IMR-90 (cell line): ENCODE measurements around the gene VDAC2.

Experiments used
- BHLHE40 ChIP-seq: fragments of 150-350 bp; IDR thresholded peaks from 2 replicates; pipeline ENCODE4 v1.6.1; 2016; ENCODE audit warnings: mild to moderate bottlenecking, low read depth, low read length
- CEBPB ChIP-seq: IDR thresholded peaks from 2 replicates; pipeline ENCODE4 v1.6.1; 2012; ENCODE audit warnings: low read depth, low read length, improper control_type of control experiment
- CHD1 ChIP-seq: IDR thresholded peaks from 2 replicates; pipeline ENCODE4 v1.6.1; 2012; ENCODE audit warnings: low read depth, low read length, improper control_type of control experiment
- CTCF ChIP-seq: conservative IDR thresholded peaks from 2 replicates; pipeline ENCODE4 v1.5.1; 2012; ENCODE audit warnings: mild to moderate bottlenecking, low read depth, low read length, improper control_type of control experiment
- ELK1 ChIP-seq: fragments of 150-350 bp; IDR thresholded peaks from 2 replicates; pipeline ENCODE4 v1.6.1; 2016; ENCODE audit warnings: low read depth, mild to moderate bottlenecking, low read length, moderate library complexity, borderline replicate concordance
- FOS ChIP-seq: fragments of 150-350 bp; IDR thresholded peaks from 2 replicates; pipeline ENCODE4 v1.6.1; 2016; ENCODE audit warnings: low read depth, low read length
- MAZ ChIP-seq: IDR thresholded peaks from 2 replicates; pipeline ENCODE4 v1.6.1; 2012; ENCODE audit warnings: low read depth, mild to moderate bottlenecking, low read length, improper control_type of control experiment, moderate library complexity, borderline replicate concordance
- NFE2L2 ChIP-seq: fragments of 150-350 bp; IDR thresholded peaks from 2 replicates; pipeline ENCODE4 v1.6.1; 2016; ENCODE audit warnings: low read depth, mild to moderate bottlenecking, low read length
- POLR2A ChIP-seq: IDR thresholded peaks from 2 replicates; pipeline ENCODE4 v1.6.1; 2012; ENCODE audit warnings: mild to moderate bottlenecking, low read depth, low read length
- RAD21 ChIP-seq: IDR thresholded peaks from 2 replicates; pipeline ENCODE4 v1.6.1; 2012; ENCODE audit warnings: low read length, improper control_type of control experiment
- RCOR1 ChIP-seq: IDR thresholded peaks from 2 replicates; pipeline ENCODE4 v1.6.1; 2012; ENCODE audit warnings: mild to moderate bottlenecking, low read length, improper control_type of control experiment; ENCODE audit not compliant: insufficient replicate concordance
- RFX5 ChIP-seq: IDR thresholded peaks from 2 replicates; pipeline ENCODE4 v1.8.0; 2012; ENCODE audit warnings: low read depth, mild to moderate bottlenecking, low read length, moderate library complexity
- SMC3 ChIP-seq: fragments of 150-350 bp; IDR thresholded peaks from 2 replicates; pipeline ENCODE4 v1.6.1; 2016; ENCODE audit warnings: low read depth, mild to moderate bottlenecking, antibody characterized with exemption, low read length, moderate library complexity
- USF2 ChIP-seq: fragments of 150-350 bp; IDR thresholded peaks from 2 replicates; pipeline ENCODE4 v1.6.1; 2017; ENCODE audit warnings: mild to moderate bottlenecking, antibody characterized with exemption, low read length, low read depth

GRCh38 chr10:75240329-75241076 is 29.9 kb downstream of the VDAC2 start:
- TF ChIP-seq MAZ (no peak), FOS (no peak), CTCF (no peak), POLR2A (no peak), NFE2L2 (no peak), RAD21 (no peak), RFX5 (no peak), CEBPB (no peak), SMC3 (no peak), RCOR1 (no peak), USF2 (no peak), ELK1 (no peak), CHD1 (no peak), BHLHE40 (no peak)
